WI38 (cell line): ENCODE measurements around the gene LMO2.

Experiments
- H3K4me3 ChIP-seq: 2 replicates; pipeline ENCODE4 v1.5.1; 2011; ENCODE audit warnings: low read depth, mild to moderate bottlenecking, control low read depth, low read length
- TF ChIP-seq, protein P1 (sequence below): IDR thresholded peaks from 2 replicates; pipeline ENCODE4 v1.5.1; 2012; ENCODE audit warnings: low read depth, mild to moderate bottlenecking, control low read depth, low read length

Gene LMO2

DNA sequence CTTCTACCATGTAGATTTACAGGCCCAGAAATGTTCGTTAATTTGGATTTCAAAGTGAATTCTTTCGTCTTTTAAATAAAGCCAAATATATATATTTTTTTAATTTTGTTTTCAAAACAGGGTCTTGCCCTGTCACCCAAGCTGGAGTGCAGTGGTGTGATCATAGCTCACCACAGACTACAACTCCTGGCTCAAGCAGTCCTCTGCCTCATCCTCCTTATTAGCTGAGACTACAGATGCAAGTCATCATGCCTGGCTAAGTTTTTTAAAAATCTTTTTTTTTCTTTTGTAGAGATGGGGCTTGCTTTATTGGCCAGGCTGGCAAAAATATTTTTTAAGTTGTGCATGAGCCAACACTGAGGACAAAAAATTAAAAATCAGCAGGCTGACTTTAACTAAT is 5.0 kb upstream of the LMO2 start:
- H3K4me3 ChIP-seq: no peak overlapping the region
- TF ChIP-seq, protein P1, sequence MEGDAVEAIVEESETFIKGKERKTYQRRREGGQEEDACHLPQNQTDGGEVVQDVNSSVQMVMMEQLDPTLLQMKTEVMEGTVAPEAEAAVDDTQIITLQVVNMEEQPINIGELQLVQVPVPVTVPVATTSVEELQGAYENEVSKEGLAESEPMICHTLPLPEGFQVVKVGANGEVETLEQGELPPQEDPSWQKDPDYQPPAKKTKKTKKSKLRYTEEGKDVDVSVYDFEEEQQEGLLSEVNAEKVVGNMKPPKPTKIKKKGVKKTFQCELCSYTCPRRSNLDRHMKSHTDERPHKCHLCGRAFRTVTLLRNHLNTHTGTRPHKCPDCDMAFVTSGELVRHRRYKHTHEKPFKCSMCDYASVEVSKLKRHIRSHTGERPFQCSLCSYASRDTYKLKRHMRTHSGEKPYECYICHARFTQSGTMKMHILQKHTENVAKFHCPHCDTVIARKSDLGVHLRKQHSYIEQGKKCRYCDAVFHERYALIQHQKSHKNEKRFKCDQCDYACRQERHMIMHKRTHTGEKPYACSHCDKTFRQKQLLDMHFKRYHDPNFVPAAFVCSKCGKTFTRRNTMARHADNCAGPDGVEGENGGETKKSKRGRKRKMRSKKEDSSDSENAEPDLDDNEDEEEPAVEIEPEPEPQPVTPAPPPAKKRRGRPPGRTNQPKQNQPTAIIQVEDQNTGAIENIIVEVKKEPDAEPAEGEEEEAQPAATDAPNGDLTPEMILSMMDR: no peak

GRCh38 chr11:33895752-33896137 is 3.9 kb upstream of the LMO2 start:
- no peak overlapping the region for H3K4me3 ChIP-seq

DNA sequence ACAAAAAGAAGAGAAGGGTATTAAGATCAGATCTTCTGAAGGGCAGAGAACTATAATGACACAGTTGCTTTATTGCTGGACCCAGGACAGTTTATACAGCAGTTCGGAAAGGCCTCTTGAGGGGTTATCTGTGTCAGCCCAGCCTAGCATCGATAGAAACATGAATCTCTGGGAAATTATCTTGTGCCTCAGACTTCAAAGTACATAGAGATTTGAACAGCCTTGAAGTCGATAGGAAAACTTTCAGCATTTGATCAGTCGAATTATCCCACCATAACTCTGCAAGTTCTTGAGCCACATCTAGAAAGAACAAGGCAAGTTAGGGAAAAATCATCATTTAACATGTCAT is 2.5 kb upstream of the LMO2 start:
- TF ChIP-seq, protein P1: no peak
- H3K4me3 ChIP-seq: no peak overlapping the region

More at GRCh38 chr11:33895752-33896137, 3.9 kb upstream of the LMO2 start:
- TF ChIP-seq, protein P1: no peak

GRCh38 chr11:33893711-33894397 is 2.0 kb upstream of the LMO2 start:
- H3K4me3 ChIP-seq: no peak overlapping the region
- TF ChIP-seq, protein P1: no peak

DNA sequence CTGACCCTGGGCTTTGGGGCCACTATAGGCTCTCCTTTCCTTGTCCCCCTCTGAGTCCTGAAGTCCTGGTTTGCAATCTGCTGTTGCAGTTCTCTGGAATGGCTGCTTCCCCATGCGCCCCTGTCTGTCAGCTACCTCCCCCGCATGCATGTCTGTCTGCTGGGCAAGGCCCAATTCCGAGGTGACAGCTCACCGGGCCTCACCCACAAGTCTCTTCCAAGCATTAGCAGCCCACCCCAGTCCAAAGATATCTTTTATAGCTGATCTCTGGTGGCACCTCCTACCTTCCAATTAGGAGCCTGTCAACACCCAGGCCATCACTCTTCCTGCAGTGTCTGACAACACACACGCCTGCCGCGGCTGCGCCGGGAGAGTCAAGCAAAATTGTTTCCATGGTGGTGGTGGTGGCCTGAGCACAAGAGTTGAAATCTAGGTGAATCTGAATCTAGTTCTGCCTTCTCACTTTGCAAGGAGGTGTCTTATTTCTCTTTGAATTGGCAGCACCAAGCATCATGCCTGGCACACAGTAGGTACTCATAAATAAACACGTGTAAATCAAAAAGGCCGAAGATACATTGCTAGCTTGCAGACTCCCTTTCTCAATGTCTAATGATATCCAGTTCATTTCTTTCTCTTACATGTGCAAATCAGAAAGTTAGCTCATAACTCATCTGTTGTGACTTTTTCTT is 1.2 kb upstream of the LMO2 start:
- no peak overlapping the region for H3K4me3 ChIP-seq

GRCh38 chr11:33889821-33890378 is 2.0 kb downstream of the LMO2 start:
- H3K4me3 ChIP-seq: no peak overlapping the region
- TF ChIP-seq, protein P1: no peak

More for the DNA sequence above, 1.2 kb upstream of the LMO2 start:
- TF ChIP-seq, protein P1: no peak

- no peak overlapping the region for H3K4me3 ChIP-seq
Observed at GRCh38 chr11:33889296-33889695, 2.6 kb downstream of the LMO2 start.

More at GRCh38 chr11:33889296-33889695, 2.6 kb downstream of the LMO2 start:
- TF ChIP-seq, protein P1: no peak
